ENCODE data around the gene TUBB4B.

GRCh38 chr9:137286975-137287383 is 45.9 kb downstream of the TUBB4B start:
- TF ChIP-seq CTCF (IDR thresholded peaks at IDR 0.05) (no peak), POLR2A (IDR thresholded peaks at IDR 0.05) (no peak)

Data from lower leg skin (tissue), 3 donors.